GM21447 (cell line): Measurements from ENCODE around the gene SULT2B1.

ENCODE experiments used
- ATAC-seq: cut with Tn5 transposase; IDR thresholded peaks from one replicate; pipeline ENCODE4 v1.9.1; 2021; ENCODE audit not compliant: unreplicated experiment

The SULT2B1 gene

GRCh38 chr19:48646722-48647216 lies 94.8 kb downstream of the SULT2B1 start:
- ATAC-seq = no peak

GRCh38 chr19:48648134-48648533 lies 96.2 kb downstream of the SULT2B1 start:
- no peak for ATAC-seq
